ENCODE data around the gene MRPS34.

The MRPS34 gene

DNA sequence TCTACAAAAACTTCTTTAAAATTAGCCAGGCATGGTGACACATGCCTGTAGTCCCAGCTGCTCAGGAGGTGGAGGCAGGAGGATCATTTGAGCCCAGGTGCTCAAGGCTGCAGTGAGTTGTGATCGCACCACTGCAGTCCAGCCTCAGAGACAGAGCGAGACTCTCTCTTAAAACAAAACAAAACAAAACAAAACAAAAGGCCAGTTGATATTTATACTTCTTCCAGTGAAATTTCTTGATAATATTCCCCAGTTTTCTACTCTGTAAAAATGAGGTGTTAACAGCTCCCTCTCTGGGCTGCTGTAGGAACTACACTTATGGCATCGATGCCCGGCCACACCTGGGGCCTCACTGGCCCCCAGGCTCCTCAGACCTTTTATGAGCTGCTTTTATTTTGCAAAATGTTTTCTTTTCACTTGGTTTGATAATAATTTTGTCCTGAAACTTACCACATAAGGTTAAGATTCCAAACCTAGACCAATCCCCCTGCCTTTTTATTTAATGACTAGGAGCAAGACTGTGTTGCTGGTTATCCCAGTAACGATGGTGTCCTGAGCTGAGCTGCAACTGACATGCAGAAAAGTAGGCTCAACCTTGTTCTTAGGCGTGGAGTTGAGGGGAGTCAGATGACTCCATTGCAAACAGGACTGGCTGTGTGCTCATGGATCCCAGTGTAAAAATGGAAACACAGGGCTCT, 49.3 kb downstream of the MRPS34 start:
- no peak for DNase-seq

All from NCI-H2171 treated with DMSO at 0.1 percent for 48 hours (cell line).